Iris pigment epithelial cell (primary cell): ENCODE data around the gene POU1F1.
"Not testable (repeated sequence)": the region's sequence is repeated elsewhere in the genome, so short reads cannot be mapped to it uniquely, and the experiment has no call there.

Experiments used
- DNase-seq: peaks from one replicate; pipeline ENCODE4 v3.0.0-alpha.2; 2011; ENCODE audit warnings: low read depth

Gene POU1F1, protein sequence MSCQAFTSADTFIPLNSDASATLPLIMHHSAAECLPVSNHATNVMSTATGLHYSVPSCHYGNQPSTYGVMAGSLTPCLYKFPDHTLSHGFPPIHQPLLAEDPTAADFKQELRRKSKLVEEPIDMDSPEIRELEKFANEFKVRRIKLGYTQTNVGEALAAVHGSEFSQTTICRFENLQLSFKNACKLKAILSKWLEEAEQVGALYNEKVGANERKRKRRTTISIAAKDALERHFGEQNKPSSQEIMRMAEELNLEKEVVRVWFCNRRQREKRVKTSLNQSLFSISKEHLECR

DNA sequence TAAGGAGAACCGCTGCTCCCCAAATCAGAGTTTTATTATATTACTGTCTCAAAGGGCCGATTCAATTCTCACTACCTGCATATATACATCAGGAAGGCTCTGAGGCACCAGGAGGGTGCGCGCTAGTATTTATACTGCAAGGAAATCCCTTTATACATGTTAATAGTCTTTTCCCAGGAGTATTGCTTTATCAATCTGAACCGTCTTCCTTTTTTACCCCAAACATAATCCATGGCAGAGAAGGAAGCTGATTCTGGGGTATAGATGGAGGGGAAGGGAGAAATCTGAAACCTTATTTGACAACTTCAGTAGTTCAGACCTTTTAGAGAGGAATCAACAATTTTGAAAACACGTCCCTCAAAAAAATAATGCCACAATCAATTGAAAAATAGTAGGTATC is at the start of gene POU1F1:
POU1F1 (minus strand) TSS at position 101 of the 400 bp plus-strand sequence. CDS start 122 bp downstream, outside the sequence.
- DNase-seq: no peak

DNA sequence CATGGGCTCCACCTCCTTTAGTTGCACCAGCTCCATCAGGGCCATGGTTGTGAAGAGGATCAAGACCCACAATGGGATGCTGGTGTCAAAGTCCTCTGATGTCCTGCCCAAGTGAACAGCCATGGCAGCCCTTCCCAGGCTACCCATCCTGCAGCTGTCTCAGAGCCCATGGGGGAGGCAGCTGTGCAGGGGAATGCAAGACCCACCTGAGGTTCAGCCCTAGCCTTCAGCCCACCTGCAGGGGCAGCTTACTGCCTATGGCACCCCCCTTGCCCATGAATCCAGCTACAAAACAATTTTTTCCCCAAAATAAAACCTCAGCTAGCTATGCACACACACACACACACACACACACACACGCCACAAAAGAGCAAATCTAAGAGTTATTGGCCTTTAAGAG is 48.2 kb upstream of the POU1F1 start:
- no peak for DNase-seq

DNA sequence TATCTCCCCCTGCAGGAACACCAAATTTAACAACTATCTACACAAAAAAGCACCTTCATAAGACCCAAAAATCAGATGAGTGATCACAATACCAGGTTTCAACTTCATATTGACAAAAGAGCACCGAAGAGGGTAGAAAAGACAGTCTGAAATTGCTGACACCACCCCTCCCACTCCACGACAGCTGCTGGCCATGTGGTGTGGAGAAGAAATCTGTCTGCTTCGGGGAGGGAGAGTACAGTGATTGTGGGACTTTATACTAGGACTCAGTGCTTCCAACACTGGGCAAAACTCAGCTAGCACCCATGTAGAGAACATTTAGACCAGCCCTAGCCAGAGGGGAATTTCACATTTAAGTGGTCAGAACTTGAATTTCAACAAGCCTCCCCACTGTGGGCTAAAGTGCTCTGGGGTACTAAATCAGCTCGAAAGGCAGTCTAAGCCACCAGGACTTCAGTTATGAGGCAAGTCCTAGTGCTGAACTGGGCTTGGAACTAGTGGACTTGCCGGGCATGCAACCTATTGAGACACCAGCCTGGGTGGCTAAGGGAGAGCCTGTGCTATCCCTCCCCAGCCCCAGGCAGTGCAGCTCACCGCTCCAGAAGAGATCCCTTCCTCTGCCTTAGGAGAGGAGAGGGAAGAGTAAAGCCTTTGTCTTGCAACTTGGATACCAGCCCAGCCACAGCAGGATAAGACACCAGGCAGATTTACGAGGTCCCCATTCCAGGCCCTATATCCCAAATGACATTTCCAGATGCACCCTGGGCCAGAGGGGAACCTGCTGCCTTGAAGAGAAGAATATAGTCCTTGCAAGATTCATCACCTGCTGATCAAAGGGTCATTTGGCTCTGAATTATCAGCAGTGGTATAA is 44.6 kb upstream of the POU1F1 start:
- no peak for DNase-seq

DNA sequence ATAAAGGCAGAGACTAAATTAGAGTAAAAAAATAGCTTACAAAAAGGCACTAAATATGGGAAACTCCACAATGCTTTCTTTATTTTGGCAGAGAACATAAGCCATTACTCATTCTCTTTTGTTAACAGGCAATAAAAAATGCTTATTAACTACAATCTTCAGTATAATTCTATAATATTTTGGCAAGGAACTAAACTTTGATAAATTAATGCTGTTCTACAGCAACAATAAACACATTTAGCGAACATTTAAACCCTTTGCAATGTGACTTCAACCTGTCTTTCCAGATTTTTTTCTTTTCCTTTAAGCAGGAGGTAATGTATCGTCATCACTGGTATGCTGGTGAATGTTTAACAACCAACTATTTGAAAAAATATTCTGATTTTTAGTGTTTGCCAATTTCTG is 42.2 kb upstream of the POU1F1 start:
- DNase-seq: no peak

DNA sequence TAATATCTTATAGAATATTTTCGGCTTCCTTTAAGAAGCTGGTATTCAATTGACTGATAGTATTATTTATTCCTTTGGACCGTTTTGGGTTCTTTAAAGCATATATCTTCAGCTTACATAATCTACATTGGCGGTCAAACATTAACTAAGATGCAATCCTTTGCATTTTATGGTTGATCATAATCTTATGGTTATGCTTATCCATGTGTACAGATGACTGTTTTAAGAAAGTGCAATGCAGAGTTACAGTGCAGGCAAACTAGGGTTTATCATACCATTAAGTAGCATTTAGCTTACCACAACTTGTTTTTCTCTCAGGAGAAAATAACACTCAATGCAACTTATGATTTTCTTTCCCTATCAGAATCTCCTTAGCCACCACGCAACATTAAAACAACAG is 41.4 kb upstream of the POU1F1 start:
- DNase-seq: no peak

DNA sequence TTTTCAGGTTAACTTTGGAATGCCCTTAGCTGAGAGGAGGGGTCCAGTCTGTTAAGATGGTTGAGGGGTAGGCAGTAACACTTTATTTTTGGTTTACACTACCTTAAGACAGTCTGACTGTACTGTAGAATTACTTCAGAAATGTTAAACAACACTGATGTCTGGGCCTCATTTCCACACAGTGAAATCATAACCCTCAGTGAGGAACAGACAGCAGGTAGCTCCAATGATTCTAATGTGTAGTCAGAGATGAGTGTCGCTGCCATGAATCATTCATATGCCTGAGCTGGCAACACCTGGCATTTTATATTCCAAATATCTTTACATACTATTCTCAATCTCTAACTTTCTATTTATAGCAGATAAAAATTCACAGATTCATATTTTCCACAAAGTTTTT is 37.3 kb upstream of the POU1F1 start:
- no peak for DNase-seq

DNA sequence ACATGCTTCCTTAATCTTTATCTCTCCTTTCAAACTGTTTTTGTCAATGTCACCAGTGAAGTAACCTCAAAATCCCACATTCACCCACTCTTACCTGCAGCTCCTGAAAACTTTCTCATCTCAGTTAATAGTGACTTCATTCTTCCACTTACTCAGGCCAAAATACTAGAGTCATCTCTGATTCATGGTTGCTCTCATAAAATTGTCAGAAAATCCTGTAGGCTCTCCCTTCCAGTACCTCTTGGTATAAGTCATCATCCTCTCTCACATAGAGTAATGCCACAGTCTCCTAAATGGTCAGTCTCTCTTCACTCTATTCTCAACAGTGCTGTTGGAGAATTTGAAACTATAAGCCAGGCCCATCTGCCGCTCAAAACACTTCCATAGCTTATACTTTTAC is 34.9 kb upstream of the POU1F1 start:
- DNase-seq: no peak

DNA sequence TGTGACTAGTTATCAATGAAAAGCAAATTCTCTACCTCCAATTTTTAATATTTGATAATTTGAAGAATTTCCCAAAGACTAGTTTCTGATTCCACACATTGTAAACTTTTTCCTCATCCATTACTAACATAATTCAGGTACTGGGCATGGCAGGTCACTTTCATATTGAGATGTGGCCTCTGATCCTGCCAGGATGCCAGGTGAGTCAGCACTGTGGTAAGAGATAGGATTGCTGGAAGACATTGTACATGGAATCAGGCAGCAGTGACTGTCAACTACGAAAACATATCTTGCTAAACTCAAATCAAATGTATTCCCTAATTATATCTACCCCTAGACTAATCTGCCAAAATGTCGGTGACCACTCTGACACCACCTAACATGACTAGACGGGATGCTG is 33.2 kb upstream of the POU1F1 start:
- no peak for DNase-seq

DNA sequence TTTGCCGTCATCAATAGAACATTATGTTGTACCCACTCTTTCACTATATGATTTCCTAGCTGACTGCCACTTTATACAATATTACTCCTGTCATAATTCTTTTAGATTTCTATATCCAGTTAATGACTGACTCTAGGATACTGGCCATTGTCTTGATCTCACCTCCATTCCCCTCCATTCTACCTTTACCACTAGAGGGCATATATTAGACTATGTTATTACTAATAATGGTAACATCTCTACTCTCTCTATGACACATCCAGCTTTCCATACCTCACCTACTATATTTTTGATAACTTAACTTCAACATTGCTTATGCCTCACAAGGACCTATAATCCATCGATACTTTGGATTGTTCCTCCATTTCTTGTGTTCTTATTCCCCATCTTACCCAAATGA is 31.4 kb upstream of the POU1F1 start:
- peak; percentile 6 for DNase-seq

DNA sequence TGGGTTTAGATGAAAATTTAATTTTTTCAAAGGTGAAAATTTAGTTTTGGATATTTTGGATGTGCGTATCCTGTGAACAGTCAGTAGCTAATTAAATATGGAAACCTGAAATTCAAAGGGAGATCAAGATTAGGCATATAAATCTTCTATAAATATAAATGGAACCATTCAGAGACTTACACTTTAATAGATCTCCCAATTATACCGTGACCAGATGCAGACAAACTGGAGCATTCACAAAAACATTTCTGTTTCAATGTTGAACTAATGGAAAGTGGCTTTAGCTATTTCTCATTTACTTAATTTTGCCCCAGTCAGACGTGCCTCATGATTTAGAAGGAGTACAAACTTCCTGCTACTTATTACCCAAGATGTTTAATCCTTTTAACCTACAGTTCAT is 29.1 kb upstream of the POU1F1 start:
- DNase-seq: no peak

DNA sequence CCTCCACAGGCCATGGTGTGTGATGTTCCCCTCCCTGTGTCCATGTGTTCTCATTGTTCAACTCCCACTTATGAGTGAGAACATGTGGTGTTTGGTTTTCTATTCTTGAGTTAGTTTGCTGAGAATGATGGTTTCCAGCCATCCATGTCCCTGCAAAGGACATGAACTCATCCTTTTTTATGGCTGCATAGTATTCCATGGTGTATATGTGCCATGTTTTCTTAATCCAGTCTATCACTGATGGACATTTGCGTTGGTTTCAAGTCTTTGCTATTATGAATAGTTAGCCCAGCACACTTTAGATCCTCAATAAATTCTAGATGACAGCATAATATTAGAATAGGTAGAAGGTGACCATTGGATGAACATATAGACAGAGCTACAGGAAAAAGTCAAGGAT is 28.6 kb upstream of the POU1F1 start:
- DNase-seq: not testable (repeated sequence)

DNA sequence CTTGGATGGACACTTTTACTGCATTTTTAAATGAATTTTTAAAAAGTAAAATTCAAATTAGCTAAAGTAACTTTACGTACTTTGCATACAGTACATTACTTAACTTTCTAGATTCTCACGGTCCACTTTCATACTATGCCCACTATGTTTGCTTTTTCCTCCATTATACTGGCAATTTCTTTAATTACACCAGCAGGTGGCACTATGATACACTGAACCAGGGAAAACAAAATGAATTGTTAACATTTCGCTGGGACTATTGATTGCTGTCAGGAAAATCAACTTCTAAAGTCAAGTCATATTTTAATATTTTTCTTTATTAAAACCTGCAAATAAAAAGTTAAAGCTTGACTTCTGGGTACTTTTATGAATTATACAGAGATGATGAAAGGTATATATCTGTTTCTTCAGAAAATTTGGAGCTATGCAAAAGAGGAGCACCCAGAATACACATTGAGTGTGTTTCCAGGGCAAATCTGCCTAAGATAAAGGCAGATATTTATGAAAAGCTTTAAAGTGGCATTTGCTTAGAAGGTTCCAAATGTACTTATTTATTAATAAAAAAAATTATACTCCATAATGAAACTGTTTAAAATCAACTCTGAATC is 21.8 kb upstream of the POU1F1 start:
- DNase-seq: peak; percentile 30

DNA sequence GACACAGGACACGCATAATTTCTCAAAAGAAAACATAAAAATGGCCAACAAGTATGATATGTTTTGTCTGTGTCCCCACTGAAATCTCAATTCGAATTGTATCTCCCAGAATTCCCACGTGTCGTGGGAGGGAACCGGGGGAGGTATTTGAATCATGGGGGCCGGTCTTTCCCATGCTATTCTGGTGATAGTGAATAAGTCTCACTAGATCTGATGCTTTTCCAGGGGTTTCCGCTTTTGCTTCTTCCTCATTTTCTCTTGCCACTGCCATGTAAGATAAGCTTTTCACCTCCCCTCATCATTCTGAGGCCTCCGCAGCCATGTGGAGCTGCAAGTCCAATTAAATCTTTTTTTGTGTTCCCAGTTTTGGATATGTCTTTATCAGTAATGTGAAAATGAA is 12.1 kb upstream of the POU1F1 start:
- no peak for DNase-seq

DNA sequence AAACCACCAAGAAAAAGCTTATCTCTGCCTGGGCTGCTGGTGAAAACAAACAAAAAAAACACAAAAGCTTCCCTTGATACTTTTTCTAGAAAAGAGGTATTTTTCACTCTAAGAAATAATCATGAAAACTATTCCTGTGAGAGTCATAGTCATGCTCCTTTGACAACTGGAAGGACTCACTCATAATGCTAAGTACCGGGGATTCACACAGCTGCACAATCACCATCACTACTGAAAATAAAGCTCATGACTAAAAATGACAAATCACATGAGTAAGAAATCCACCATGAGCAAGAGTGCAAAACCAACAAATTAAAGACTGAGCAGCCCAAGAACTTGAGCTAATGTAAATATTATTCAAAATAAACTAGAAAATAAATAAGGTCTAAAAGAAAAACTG is 10.6 kb upstream of the POU1F1 start:
- DNase-seq: peak; percentile 8

DNA sequence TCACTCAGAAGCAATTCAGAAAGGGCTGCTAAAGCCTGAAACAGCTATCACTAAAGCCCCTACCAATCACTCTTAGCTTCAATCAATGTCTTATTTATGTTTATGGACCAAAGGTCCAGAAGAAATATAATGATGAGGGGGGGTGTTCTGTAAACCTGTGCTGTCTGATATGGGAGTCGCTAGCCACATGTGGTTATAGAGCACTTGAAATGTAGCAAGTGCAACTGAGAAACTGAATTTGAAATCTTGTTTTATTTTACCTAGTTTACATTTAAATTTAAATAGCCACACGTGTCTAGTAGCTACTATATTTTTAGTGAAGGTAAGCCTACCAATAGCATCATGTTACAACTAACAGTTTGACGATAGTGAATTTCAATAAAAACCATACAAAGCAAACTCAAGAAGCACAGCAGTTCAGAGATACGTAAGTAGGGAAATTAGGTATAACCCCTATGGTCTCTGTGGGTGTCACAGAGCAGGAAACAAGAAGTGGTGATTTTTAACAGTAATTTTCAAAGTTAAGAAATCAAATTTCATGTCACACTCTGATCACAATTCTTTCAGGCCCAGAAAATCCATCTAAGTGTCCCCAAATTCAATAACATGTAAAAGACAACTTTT is 3.6 kb downstream of the POU1F1 start:
- DNase-seq: no peak

DNA sequence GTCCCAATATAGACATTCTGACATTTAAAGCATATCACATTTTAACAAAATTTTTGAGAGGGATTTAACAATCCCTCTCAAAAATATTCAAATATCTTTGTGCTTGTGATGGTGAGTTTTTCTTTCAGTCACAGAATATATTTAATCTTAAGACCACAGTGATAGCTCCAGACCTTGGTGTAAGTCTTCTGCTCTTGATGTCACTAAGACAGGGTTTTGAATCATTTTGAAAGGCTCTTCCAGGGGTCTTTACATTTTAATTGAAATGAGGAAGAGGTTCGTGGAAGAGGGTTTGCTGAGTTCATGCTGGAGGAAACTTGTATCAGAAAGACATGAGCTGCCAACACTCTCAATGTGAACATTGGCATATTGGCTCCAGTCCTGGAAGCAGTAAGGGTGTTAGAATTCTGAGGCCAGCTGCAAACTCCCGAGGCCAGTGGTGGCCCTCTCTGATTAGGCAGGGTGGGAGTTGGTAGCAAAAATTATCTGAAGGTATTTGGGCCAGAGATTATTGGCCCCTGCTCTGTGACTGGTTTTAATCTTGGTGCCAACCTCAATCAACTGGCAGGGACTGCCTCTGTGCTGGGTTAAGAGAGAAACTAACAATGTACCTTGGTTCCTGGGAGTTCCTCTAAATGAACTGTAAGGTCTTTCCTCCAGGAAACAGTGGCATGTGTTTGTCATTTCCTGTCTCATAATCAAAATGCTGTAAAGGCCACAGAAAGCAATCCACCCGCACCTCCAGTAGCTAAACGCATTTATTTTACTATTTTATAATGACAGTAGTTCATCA is 5.3 kb downstream of the POU1F1 start:
- DNase-seq: no peak

DNA sequence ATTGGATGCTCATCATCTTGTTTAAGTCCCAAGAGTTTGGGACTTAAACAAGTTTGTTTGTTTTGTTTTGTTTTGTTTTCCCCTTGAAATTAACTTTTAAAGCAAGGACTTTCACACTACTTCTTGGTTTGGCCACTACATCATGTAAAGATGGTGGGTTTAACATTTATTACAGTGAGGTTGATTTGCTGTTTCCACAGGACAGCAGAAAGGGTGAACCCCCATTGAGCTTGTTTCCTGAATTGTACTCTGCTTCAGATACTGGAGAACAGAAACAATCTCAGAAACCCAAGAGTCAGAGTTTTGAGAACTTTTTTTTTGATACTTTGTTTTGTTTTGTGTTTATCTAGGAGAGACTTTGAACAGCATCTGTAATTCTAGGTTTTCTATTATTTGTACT is 6.7 kb downstream of the POU1F1 start:
- no peak for DNase-seq

DNA sequence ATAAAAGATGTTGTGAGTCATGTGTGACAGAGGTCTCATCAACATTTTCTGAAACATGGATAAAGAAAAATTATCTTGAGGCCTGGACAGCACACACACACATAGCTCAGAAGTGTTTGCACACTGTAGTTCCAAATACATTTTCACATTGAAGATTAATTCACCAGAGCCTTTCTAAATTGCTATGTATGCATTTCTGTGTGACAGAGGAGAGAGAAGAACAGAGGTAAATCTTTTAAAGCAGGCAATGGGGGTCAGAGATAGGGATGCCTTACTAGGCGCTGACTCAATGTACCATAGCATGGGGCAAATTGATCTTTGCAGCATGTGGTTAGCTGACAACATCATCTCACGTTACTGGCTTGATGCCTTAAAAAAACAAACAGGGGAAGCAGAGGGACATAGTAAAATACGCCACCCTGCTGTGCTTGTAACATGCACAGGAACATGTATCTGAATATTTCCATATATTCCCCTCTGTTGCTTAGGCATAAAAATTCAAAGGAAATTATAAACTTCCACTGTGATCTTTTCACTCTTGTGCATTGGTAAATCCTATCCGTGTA is 7.7 kb downstream of the POU1F1 start:
- peak; percentile 38 for DNase-seq

DNA sequence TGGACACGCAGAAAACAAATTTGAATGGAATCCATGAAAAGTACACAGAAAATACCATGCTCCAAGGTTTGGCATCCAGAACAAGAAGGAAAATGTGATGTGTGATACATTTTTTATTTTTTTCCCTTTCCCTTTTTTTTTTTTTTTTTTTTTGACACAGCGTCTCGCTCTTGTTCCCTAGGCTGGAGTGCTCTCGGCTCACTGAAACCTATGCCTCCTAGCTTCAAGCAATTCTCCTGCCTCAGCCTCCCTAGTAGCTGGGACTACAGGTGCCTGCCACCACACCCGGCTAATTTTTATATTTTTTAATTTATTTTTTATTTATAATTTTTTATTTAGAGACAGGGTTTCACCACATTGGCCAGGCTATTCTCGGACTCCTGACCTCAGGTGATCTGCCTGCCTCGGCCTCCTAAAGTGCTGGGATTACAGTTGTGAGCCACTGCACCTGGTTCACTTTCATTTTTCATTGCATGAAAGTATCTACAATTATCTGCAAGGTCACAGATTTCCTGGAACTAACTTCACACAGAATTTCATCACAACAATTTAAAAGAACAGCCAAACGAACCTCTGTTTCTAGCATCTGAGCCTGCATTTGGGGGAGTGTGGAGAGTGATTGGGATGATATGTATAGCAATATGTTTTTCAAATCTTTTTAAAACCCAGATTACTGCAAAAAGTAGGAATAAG is 8.3 kb downstream of the POU1F1 start:
- no peak for DNase-seq

DNA sequence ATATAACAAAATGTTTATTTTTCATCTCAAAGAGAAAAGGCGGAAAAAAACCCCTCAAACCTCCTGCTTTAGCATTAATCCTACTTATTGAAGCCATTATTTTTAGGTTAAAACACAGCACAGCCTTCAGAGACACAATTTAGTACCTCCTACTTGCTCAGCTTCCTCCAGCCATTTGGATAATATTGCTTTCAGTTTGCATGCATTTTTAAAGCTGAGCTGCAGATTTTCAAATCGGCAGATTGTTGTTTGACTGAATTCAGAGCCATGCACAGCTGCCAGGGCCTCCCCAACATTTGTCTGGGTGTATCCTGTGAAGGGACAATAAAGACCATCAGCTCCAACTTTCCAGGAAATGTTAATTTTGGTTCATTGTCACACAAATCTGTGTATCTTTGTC is 14.5 kb downstream of the POU1F1 start:
- DNase-seq: no peak

DNA sequence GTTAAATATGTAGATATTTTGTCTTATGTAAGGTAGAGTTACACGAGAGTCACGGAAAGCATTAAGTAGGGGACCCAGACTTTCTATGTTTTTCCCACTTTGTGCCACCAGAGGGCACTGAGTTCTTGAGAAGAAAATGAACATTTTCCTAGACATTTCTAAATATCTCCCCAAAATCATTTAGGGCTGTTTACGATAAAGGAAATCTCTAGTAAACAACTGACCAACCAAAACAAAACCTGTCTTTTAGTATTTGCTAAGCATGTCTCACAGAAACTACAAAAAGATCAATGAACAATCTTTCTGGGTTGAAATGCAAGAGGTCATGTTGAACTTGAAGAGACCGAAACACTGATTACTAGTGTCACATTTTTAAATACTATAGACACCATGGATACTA is 16.1 kb downstream of the POU1F1 start:
- DNase-seq: peak; percentile 56
